Vagina (tissue), 2 donors: Measurements from ENCODE around the gene TSPEAR.

ENCODE experiments used
- POLR2A ChIP-seq, 2 donors: fragments of 450-650 bp; IDR thresholded peaks; one replicate each; pipeline ENCODE4 v1.6.1; 2017; ENCODE audit warnings: antibody characterized with exemption in 2 of 2, mild to moderate bottlenecking in 2 of 2, moderate library complexity in 2 of 2
- TF ChIP-seq, protein P1 (sequence below), 3 experiments: fragments of 450-650 bp in 2 of 3; fragments of 200-600 bp in 1 of 3; sonication (generic) in 1 of 3; IDR thresholded peaks; one replicate each; pipeline ENCODE4 v1.5.1; 2017 to 2019; ENCODE audit warnings: antibody characterized with exemption in 3 of 3, mild to moderate bottlenecking in 2 of 3, moderate library complexity in 2 of 3

DNA sequence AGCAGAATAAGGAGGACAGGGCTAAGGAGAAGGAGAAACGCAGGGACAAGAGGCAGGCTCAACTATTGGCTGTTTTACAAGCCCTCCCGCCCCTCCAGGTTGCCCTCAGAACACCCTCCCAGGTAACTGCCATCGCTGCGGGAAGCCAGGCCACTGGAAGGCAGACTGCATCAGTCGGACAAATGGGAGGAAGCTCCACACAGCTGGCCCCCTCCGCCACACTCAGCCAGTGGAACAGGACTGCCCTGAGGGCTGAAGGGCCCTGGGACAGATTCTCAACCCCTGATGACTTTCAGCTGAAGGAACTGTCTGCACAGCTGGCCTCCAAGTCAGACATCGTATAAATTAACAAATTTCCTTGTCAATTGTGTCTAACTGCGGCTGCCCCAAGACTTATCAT, 234.2 kb downstream of the TSPEAR start:
- TF ChIP-seq POLR2A (IDR thresholded peaks at IDR 0.05), result no peak
- TF ChIP-seq, protein P1, sequence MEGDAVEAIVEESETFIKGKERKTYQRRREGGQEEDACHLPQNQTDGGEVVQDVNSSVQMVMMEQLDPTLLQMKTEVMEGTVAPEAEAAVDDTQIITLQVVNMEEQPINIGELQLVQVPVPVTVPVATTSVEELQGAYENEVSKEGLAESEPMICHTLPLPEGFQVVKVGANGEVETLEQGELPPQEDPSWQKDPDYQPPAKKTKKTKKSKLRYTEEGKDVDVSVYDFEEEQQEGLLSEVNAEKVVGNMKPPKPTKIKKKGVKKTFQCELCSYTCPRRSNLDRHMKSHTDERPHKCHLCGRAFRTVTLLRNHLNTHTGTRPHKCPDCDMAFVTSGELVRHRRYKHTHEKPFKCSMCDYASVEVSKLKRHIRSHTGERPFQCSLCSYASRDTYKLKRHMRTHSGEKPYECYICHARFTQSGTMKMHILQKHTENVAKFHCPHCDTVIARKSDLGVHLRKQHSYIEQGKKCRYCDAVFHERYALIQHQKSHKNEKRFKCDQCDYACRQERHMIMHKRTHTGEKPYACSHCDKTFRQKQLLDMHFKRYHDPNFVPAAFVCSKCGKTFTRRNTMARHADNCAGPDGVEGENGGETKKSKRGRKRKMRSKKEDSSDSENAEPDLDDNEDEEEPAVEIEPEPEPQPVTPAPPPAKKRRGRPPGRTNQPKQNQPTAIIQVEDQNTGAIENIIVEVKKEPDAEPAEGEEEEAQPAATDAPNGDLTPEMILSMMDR (IDR thresholded peaks at IDR 0.05), result no peak
